K562 (cell line): ENCODE data around the gene ATXN7L1.

Source experiments
- CHD1 ChIP-seq: fragments of 200-600 bp; sonication (generic); IDR thresholded peaks from one replicate; pipeline ENCODE4 v1.6.1; 2012; ENCODE audit warnings: mild to moderate bottlenecking, moderate library complexity, low read length, inconsistent platforms
- NR3C1 ChIP-seq: sonication (generic); formaldehyde crosslinking; IDR thresholded peaks from 2 replicates; pipeline ENCODE4 v1.8.1; 2022; ENCODE audit warnings: missing genetic modification reagents
- RAD21 ChIP-seq, 2 experiments: fragments of 250-450 bp in 1 of 2; fragments of 450-650 bp in 1 of 2; sonication (Bioruptor Pico) in 1 of 2; formaldehyde crosslinking in 1 of 2; IDR thresholded peaks in 1 of 2; conservative IDR thresholded peaks in 1 of 2; 2 replicates each; pipeline versions ENCODE4 v1.4.0 to v1.8.0; 2020 to 2022; ENCODE audit warnings: mild to moderate bottlenecking in 2 of 2, moderate library complexity in 1 of 2
- TF ChIP-seq, protein P1 (sequence below): fragments of 250-450 bp; sonication (Bioruptor Pico); IDR thresholded peaks from 2 replicates; pipeline ENCODE4 v1.8.0; 2022; ENCODE audit warnings: inconsistent platforms

DNA sequence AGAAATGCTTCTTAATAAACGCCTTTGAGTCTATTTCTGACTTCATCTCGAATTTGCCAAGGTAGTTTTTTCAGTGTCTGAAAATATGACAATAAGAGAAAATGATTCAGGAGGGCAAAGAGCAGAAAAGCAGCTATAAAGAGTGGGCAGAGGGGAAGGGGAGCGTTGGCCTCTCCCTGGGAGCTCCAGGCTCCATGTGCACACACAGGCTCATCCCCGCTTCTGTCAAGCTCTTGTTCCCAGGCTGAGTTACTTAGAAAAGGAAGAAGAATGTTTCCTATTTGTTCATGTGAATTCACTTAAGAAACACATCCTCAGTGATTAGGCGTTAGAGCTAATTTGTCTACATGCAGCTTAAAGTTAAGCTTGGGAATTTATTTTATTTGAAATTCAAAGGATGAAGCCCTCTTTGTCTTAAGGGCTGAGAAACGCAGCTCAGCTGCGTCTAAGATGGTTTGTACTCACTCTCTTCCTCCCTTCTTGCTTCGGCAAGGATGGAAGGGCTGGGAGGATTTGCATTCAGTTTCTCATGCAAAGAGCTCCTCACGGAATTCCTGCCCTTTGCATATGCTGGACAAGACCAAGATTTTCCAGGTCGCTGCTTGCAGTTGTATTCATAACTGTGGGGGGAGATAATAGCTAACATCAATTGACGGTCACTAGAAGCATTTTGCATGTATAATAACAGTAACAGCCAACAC is 29.0 kb upstream of the ATXN7L1 start:
- TF ChIP-seq, protein P1, sequence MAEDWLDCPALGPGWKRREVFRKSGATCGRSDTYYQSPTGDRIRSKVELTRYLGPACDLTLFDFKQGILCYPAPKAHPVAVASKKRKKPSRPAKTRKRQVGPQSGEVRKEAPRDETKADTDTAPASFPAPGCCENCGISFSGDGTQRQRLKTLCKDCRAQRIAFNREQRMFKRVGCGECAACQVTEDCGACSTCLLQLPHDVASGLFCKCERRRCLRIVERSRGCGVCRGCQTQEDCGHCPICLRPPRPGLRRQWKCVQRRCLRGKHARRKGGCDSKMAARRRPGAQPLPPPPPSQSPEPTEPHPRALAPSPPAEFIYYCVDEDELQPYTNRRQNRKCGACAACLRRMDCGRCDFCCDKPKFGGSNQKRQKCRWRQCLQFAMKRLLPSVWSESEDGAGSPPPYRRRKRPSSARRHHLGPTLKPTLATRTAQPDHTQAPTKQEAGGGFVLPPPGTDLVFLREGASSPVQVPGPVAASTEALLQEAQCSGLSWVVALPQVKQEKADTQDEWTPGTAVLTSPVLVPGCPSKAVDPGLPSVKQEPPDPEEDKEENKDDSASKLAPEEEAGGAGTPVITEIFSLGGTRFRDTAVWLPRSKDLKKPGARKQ, result no peak
- no peak for TF ChIP-seq RAD21 (CRISPR knock-in tag; conservative IDR thresholded peaks at IDR 0.05 in 1 of 2, IDR thresholded peaks at IDR 0.05 in 1 of 2)
- TF ChIP-seq NR3C1 (CRISPR knock-in tag), result no peak
- TF ChIP-seq CHD1, result no peak
